Muscle of leg (tissue), 11 donors: Measurements from ENCODE around the gene PPP1R3F. TPM values are rescaled to one million over a fixed set of nuclear protein-coding genes. Genes with fewer than 3 reads are reported as not detected.

Experiments
- DNase-seq: peaks from one replicate; pipeline ENCODE4 v3.0.0; 2013
- H3K27ac ChIP-seq: one replicate; pipeline ENCODE4 v1.5.1; 2013; ENCODE audit warnings: mild to moderate bottlenecking, low read length, control low read depth
- H3K27me3 ChIP-seq: one replicate; pipeline ENCODE4 v1.6.1; 2013; ENCODE audit warnings: low read length; ENCODE audit not compliant: control insufficient read depth, insufficient read depth
- H3K36me3 ChIP-seq: one replicate; pipeline ENCODE4 v1.6.1; 2013; ENCODE audit warnings: low read length; ENCODE audit not compliant: control insufficient read depth, insufficient read depth
- H3K4me1 ChIP-seq: one replicate; pipeline ENCODE4 v1.6.1; 2013; ENCODE audit warnings: low read length; ENCODE audit not compliant: control insufficient read depth, insufficient read depth
- H3K4me3 ChIP-seq: one replicate; pipeline ENCODE4 v1.5.1; 2013; ENCODE audit warnings: low read length, control low read depth
- H3K9me3 ChIP-seq: replicated peaks from 2 replicates; pipeline ENCODE4 v1.6.1; 2013; ENCODE audit warnings: low read depth, low read length; ENCODE audit not compliant: control insufficient read depth
- WGBS: methylation state at CpG from one replicate; pipeline ENCODE4 v1.1.5; 2013; ENCODE audit warnings: missing lambda C conversion rate; ENCODE audit not compliant: insufficient coverage; 5-methylcytosine and 5-hydroxymethylcytosine counted together
- polyA plus RNA-seq, 8 donors: library from polyadenylated mRNA; unstranded; fragments of 120-200 nt; gene quantifications; one replicate each; pipeline versions ENCODE4 v1.2.1 to v1.2.3, GENCODE V29; 2013; ENCODE audit warnings: inconsistent platforms in 1 of 8, low replicate concordance in 1 of 8; ENCODE audit not compliant: insufficient read length in 8 of 8, insufficient read depth in 1 of 8
- total RNA-seq: library from RNA; stranded (reverse); fragments of 120-200 nt; gene quantifications from one replicate; pipeline ENCODE4 v1.2.4, GENCODE V29; 2013

PPP1R3F gene
- total and polyA plus RNA-seq, 9 donors = 5.5 to 9.0 (median 7.4) TPM

DNA sequence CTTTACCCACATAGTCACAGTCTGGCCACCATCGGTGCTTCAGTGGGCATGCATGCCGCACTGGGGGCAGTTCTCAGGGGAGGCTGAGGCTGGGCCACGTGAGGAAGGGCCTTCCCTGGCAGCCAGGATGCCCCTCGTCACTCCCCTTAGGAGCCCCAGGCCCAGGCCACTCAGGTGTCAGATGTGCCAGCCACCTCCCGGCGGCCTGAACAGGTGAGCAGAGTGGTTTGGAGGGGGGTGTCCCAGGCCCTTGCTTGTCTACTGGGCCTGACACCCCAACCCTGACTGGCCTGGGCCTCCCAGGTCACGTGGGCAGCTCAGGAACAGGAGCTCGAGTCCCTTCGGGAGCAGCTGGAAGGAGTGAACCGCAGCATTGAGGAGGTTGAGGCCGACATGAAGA is 22.2 kb upstream of the PPP1R3F start:
- no peak overlapping the region for H3K4me3 ChIP-seq
- H3K9me3 ChIP-seq = no peaks in the 10 kb centered on the region
- no peaks in the 10 kb centered on the region for H3K4me1 ChIP-seq
- DNase-seq = no peak
- 86% methylated on average over 10 of the region's 11 CpGs for WGBS
- no peak overlapping the region for H3K27ac ChIP-seq
- peaks cover 11% of the 10 kb centered on the region for H3K36me3 ChIP-seq
- H3K27me3 ChIP-seq = no peaks in the 10 kb centered on the region

DNA sequence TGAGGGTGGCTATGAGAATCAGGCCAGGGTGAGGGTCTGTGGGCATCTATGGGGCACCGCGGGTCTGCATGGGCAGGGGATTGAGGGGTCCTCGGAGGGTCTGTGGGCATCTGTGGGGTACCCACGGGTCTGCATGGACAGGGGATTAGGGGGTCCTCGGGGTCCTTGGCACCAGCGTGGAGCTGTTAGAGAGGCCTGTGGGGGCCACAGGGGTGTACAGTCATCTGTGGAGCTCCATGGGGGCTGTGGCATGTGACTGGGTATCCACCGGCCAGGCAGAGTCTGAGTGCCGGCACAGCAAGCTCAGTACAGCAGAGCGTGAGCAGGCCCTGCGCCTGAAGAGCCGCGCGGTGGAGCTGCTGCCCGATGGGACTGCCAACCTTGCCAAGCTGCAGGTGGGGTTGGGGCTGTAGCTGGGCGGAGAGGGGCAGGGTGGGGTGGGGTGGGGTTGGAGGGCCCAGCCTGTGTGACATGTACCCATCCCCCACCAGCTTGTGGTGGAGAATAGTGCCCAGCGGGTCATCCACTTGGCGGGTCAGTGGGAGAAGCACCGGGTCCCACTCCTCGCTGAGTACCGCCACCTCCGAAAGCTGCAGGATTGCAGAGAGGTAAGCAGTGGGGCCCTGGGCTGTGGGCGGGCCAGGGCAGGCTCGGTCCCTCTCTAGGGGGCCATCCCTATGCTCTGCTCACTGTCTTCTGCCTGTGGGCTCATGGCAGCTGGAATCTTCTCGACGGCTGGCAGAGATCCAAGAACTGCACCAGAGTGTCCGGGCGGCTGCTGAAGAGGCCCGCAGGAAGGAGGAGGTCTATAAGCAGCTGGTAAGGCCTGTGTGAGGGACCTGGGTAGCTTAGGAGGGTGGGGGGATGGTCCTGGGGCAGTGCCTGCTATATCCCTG is 21.4 kb upstream of the PPP1R3F start:
- peaks cover 7% of the 10 kb centered on the region for H3K36me3 ChIP-seq
- no peak overlapping the region for H3K27ac ChIP-seq
- DNase-seq = no peak
- H3K27me3 ChIP-seq = no peaks in the 10 kb centered on the region
- WGBS = 86% methylated on average over 26 of the region's 28 CpGs
- H3K4me1 ChIP-seq = no peaks in the 10 kb centered on the region
- no peaks in the 10 kb centered on the region for H3K9me3 ChIP-seq
- no peak overlapping the region for H3K4me3 ChIP-seq

DNA sequence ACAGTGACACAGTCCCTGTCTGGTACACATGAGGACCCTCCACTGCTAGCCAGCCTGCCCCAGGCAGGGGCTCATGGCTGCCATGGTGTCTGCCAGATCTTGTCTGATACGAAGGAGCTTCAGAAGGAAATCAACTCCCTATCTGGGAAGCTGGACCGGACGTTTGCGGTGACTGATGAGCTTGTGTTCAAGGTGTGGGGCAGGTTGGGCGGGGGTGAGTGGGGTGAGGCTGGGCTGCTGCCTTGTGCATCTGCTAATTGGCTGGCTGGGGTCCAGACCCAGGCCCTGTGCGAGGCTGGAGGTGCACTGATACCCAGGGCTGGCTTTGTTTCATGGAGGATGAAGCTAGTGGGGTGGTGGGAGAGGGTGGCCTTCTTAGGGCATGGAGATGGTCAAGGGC is 20.5 kb upstream of the PPP1R3F start:
- no peak overlapping the region for H3K27ac ChIP-seq
- H3K4me3 ChIP-seq = no peak overlapping the region
- peaks cover 3% of the 10 kb centered on the region for H3K27me3 ChIP-seq
- H3K36me3 ChIP-seq = peaks cover 7% of the 10 kb centered on the region
- 73% methylated on average over 6 of the region's 6 CpGs for WGBS
- no peak for DNase-seq
- H3K9me3 ChIP-seq = no peaks in the 10 kb centered on the region
- H3K4me1 ChIP-seq = no peaks in the 10 kb centered on the region

DNA sequence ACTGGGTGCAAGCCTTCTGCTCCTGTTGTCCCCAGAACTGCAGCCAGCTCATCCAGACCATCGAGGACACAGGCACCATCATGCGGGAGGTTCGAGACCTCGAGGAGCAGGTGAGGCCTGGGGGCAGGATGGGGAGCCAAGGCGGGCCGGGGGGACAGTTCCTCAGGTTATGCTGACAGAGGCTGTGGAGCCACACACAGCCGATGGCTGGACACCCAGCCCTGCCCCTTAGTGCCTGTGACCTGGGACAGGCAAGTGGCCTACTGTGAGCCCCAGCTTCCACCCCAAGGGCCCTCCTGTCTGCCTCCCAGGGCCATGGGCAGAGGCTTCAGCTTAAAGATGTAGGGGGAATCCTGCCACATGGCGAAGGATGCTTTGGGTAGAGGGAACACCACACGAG is 20.0 kb upstream of the PPP1R3F start:
- Histone ChIP-seq H3K4me3 (no peak overlapping the region), H3K36me3 (peaks cover 7% of the 10 kb centered on the region), H3K4me1 (no peaks in the 10 kb centered on the region), H3K27ac (no peak overlapping the region), H3K27me3 (peaks cover 3% of the 10 kb centered on the region), H3K9me3 (no peaks in the 10 kb centered on the region)
- 80% methylated on average over 9 of the region's 9 CpGs for WGBS
- DNase-seq = no peak

DNA sequence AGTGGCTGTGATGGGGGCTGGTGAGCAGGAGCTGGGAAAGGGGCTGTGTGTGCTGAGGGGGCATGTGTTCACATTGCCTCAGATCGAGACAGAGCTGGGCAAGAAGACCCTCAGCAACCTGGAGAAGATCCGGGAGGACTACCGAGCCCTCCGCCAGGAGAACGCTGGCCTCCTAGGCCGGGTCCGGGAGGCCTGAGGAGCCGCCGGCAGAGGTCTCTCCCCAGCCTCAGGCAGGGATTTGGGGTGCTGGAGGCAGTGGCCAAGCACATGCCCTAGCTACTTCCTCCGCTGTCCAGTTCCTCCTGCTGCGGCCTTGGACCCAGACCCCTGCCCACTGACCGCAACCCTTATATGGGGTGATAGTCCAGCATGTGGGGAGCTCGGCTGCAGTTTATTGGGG is 19.5 kb upstream of the PPP1R3F start:
- H3K4me1 ChIP-seq = no peaks in the 10 kb centered on the region
- H3K27ac ChIP-seq = no peak overlapping the region
- WGBS = 88% methylated on average over 13 of the region's 13 CpGs
- H3K36me3 ChIP-seq = peaks cover 7% of the 10 kb centered on the region
- H3K9me3 ChIP-seq = no peaks in the 10 kb centered on the region
- peaks cover 3% of the 10 kb centered on the region for H3K27me3 ChIP-seq
- no peak overlapping the region for H3K4me3 ChIP-seq
- no peak for DNase-seq

DNA sequence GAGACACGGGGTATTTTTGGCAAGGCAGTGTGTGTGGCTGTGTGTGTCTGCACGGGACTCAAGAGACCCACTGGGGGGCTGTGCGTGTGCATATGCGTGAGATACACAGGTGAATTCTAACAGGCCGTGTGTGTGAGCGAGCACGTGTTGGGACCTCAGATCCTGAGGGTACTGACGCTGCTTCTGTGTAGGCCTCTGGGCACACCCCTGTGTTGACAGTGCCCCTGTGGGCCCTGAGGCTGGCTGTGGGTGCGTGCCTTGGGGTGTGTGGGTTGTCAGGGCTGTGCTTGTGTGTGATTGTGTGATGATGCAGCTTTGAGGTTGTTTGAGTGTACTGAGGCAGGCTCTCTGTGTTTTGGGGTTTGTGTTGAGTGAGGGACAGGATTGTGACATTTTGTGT is 19.0 kb upstream of the PPP1R3F start:
- DNase-seq = no peak
- H3K4me3 ChIP-seq = no peak overlapping the region
- 83% methylated on average over 9 of the region's 9 CpGs for WGBS
- H3K36me3 ChIP-seq = peaks cover 7% of the 10 kb centered on the region
- no peaks in the 10 kb centered on the region for H3K9me3 ChIP-seq
- H3K27ac ChIP-seq = no peak overlapping the region
- no peaks in the 10 kb centered on the region for H3K4me1 ChIP-seq
- peaks cover 3% of the 10 kb centered on the region for H3K27me3 ChIP-seq

DNA sequence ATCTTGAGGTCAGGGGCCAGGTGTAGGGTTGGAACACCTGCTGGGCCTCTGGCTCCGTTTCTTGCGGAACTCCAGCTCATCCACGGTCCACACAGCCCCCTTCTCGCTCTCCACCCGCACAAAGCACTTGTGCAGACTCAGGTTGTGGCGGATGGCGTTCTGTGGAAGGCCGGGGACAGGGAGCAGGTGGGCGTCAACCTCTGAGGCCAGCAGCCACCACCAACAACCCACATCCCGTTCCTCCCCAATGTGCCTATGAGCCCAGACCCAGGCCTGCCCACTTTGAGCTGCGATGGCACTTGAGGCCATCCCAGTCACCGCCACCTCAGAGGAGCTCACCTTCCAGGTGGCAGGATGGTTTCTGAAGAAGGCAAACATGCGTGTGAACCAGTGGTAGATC is 18.3 kb upstream of the PPP1R3F start:
- H3K4me1 ChIP-seq = no peaks in the 10 kb centered on the region
- H3K4me3 ChIP-seq = no peak overlapping the region
- no peak overlapping the region for H3K27ac ChIP-seq
- 79% methylated on average over 13 of the region's 13 CpGs for WGBS
- H3K36me3 ChIP-seq = peaks cover 5% of the 10 kb centered on the region
- no peak for DNase-seq
- H3K27me3 ChIP-seq = peaks cover 3% of the 10 kb centered on the region
- no peaks in the 10 kb centered on the region for H3K9me3 ChIP-seq

DNA sequence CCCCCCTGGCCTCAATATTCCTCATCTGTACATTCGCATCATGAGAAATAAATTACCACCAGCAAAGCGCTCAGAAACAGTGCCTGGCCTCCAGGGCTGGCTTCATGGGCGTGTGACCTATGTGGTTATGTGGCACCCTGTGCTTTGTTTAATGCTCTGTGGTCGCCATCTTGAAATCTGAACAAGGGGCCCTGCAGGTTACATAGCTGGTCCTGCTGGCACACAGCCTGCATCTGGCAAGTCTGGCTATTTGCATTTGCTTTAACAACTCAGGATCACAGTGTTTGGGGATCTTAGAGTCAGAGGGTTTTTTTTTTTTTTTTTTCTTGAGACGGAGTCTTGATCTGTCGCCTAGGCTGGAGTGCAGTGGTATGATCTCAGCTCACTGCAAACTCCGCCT is 15.0 kb upstream of the PPP1R3F start:
- Histone ChIP-seq H3K4me3 (no peak overlapping the region), H3K4me1 (no peaks in the 10 kb centered on the region), H3K27ac (no peak overlapping the region), H3K9me3 (no peaks in the 10 kb centered on the region), H3K27me3 (peaks cover 3% of the 10 kb centered on the region), H3K36me3 (no peaks in the 10 kb centered on the region)
- DNase-seq = no peak
- 79% methylated on average over 3 of the region's 7 CpGs for WGBS

DNA sequence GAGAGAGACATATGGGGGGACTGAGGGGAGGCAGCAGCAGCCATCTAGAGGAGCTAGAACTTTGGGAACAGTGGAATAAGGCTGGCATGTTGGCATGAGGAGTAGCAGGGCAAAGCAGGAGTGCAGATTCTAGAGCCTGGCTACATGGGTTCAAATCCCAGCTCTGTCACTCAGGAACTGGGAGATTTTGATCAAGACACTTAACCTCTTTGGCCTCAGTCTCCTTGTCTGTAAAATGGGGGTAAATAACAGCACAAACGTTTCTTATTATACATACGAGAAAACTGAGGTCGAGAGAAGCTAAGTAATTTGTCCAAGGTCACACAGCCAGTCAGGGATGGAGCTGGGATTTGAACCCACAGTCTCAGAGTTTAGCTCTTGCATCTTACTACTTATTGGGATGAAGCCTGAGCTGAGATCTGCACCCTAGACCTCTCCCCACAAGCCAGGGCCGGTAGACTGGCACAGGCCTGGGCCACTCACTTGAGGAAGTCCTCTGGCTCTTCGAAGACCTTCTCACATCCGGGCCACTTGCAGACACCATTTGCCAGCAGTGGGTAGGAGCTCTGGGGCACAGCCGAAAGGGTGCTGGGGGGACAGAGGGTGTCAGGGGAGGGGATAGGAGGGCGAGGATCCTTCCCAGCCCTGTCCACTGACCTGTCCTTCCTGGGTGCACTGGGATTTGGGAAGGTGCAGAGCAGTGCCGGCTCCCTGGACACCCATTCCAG is 13.2 kb upstream of the PPP1R3F start:
- H3K9me3 ChIP-seq = no peaks in the 10 kb centered on the region
- H3K27ac ChIP-seq = no peak overlapping the region
- no peak for DNase-seq
- WGBS = 61% methylated on average over 3 of the region's 9 CpGs
- H3K4me3 ChIP-seq = no peak overlapping the region
- no peaks in the 10 kb centered on the region for H3K4me1 ChIP-seq
- H3K27me3 ChIP-seq = peaks cover 3% of the 10 kb centered on the region
- H3K36me3 ChIP-seq = no peaks in the 10 kb centered on the region

DNA sequence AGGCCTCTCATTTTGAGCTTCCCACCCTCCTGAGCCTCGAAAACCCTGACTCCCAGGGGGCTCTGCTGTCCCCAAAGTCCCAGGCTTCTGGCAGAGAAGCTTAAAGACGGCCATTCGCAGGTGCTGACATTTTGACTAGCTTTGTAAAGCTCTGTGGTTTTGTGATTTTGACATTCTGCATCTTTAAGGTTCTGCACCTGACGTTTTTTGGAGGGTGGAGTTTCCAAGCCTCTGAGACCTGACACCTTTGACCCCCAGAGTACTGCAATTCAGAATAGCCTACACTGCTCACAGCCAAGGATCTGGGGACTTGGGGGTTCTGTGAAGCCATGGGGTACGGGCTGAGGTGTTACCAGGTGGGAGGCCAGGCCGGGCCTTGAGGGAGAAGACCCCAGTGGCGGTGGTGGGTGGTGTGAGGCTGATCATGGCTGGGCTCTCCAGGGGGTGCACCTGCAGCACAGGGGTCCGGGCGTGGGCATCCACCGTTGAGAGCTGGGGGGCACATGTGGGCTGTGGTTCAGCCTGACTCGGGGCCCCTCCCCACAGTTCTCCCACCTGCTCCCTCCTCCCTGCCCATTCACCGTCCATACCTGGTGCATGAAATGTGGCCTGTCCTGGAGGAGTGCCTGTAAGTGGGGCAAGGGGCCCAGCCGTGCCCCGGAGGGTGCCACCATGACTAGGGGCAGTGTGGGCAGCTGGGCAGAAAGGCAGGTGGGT is 12.4 kb upstream of the PPP1R3F start:
- Histone ChIP-seq H3K4me3 (no peak overlapping the region), H3K9me3 (no peaks in the 10 kb centered on the region), H3K27ac (no peak overlapping the region), H3K4me1 (no peaks in the 10 kb centered on the region), H3K27me3 (peaks cover 3% of the 10 kb centered on the region), H3K36me3 (no peaks in the 10 kb centered on the region)
- WGBS = 50% methylated on average over 4 of the region's 14 CpGs
- DNase-seq = no peak
